ENCODE measurements around the gene POLR1H.

DNA sequence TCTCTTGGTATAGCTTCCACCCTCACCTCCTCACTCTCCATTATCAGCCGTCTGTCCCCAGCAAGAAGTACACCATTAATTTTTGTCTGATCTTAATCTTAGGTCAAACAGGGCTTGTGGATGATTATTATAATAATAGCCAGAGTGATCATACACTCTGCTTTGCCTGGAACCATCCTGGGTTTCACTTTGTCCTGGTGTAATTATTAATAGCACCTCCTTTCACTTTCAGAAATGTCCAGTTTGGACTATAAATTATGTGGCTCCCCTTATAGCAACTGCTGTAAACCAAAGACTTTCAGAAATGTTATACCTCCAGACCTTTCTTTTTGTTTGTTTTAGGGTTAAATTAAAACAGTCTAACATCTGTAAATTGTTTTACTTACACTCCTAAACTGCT lies 52.8 kb downstream of the POLR1H start:
- TF ChIP-seq POLR2A (IDR thresholded peaks at IDR 0.05): no peak
- TF ChIP-seq, protein P1, sequence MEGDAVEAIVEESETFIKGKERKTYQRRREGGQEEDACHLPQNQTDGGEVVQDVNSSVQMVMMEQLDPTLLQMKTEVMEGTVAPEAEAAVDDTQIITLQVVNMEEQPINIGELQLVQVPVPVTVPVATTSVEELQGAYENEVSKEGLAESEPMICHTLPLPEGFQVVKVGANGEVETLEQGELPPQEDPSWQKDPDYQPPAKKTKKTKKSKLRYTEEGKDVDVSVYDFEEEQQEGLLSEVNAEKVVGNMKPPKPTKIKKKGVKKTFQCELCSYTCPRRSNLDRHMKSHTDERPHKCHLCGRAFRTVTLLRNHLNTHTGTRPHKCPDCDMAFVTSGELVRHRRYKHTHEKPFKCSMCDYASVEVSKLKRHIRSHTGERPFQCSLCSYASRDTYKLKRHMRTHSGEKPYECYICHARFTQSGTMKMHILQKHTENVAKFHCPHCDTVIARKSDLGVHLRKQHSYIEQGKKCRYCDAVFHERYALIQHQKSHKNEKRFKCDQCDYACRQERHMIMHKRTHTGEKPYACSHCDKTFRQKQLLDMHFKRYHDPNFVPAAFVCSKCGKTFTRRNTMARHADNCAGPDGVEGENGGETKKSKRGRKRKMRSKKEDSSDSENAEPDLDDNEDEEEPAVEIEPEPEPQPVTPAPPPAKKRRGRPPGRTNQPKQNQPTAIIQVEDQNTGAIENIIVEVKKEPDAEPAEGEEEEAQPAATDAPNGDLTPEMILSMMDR (IDR thresholded peaks at IDR 0.05): no peak

Measured in Peyer's patch (tissue), 4 donors.